NCI-H1694 treated with DMSO at 0.1 percent for 48 hours (cell line): Measurements from ENCODE around the gene VPS13C.

Source experiments
- DNase-seq: peaks from one replicate; lab custom pipeline; 2025; lab: John Stamatoyannopoulos, UW

The VPS13C gene, protein sequence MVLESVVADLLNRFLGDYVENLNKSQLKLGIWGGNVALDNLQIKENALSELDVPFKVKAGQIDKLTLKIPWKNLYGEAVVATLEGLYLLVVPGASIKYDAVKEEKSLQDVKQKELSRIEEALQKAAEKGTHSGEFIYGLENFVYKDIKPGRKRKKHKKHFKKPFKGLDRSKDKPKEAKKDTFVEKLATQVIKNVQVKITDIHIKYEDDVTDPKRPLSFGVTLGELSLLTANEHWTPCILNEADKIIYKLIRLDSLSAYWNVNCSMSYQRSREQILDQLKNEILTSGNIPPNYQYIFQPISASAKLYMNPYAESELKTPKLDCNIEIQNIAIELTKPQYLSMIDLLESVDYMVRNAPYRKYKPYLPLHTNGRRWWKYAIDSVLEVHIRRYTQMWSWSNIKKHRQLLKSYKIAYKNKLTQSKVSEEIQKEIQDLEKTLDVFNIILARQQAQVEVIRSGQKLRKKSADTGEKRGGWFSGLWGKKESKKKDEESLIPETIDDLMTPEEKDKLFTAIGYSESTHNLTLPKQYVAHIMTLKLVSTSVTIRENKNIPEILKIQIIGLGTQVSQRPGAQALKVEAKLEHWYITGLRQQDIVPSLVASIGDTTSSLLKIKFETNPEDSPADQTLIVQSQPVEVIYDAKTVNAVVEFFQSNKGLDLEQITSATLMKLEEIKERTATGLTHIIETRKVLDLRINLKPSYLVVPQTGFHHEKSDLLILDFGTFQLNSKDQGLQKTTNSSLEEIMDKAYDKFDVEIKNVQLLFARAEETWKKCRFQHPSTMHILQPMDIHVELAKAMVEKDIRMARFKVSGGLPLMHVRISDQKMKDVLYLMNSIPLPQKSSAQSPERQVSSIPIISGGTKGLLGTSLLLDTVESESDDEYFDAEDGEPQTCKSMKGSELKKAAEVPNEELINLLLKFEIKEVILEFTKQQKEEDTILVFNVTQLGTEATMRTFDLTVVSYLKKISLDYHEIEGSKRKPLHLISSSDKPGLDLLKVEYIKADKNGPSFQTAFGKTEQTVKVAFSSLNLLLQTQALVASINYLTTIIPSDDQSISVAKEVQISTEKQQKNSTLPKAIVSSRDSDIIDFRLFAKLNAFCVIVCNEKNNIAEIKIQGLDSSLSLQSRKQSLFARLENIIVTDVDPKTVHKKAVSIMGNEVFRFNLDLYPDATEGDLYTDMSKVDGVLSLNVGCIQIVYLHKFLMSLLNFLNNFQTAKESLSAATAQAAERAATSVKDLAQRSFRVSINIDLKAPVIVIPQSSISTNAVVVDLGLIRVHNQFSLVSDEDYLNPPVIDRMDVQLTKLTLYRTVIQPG (N-terminal part only)

GRCh38 chr15:62060113-62060895, at the start of gene VPS13C:
TSS of gene VPS13C (minus strand) at chr15:62060447. CDS start at chr15:62060374, 73 bp downstream.
- DNase-seq: peak; percentile 88

DNA sequence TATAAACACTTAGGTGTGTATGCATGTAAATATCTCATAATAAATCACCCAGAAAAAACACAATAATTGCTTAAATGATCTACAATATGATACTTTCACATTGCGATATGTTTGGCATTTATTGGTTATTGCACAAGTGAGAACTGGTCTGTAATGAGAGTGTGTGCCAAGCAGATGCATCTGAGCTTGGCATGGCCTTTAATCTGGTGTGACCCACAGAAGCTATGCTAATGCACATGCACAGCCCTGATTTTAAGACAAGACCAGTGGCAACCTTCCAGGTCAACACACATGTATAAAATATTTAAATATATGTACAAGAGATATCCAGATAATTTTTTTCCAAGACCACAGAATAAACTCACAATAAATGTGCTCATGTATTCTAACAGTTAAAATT, 49.2 kb upstream of the VPS13C start:
- DNase-seq: no peak

- DNase-seq: no peak
Measured at GRCh38 chr15:62108411-62108810, 48.2 kb upstream of the VPS13C start.

- DNase-seq: no peak
Measured at GRCh38 chr15:62107571-62108121, 47.4 kb upstream of the VPS13C start.

- no peak for DNase-seq
Measured at GRCh38 chr15:62106096-62106495, 45.8 kb upstream of the VPS13C start.

GRCh38 chr15:62105266-62105665, 45.0 kb upstream of the VPS13C start:
- DNase-seq: no peak

- DNase-seq: no peak
Measured at GRCh38 chr15:62104846-62105245, 44.6 kb upstream of the VPS13C start.

DNA sequence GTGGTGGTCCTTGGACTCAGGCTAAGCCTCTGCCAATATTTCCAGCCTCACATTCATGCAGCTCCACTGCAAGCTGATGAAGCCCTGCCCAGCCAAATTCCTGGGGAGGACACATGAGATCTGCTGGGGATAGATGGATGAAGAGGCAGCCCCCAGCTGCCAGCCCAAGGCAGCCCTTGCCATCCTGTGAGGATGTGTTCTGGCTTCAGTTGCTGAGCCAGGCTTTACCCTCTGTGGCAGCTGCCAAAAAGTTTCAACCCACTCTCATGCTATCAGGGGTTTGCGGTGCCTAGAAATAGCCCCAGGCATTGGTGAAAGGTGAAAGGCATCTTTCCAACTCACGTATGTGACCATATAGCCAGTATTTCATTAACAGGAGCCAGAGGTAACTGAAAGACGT, 44.2 kb upstream of the VPS13C start:
- DNase-seq: no peak

DNA sequence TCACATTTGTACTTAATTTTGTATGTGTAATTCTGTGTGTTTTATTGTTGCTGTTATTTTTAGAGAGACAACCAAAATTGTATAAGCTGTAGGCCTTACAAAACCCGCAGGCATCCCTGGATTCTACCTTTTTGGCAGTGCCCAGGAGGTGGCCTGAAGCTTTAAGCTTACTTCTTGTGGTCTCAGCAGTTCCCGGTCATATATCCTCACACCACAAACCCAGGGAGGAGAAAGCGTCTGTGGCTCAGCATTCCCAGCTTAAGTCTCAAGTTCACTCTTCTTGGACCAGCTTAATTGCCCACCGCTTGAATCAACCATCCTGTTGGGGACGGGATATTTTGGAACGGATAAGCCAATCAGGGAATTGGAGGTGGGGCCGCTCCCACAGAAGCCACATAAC, 43.2 kb upstream of the VPS13C start:
- DNase-seq: no peak

DNA sequence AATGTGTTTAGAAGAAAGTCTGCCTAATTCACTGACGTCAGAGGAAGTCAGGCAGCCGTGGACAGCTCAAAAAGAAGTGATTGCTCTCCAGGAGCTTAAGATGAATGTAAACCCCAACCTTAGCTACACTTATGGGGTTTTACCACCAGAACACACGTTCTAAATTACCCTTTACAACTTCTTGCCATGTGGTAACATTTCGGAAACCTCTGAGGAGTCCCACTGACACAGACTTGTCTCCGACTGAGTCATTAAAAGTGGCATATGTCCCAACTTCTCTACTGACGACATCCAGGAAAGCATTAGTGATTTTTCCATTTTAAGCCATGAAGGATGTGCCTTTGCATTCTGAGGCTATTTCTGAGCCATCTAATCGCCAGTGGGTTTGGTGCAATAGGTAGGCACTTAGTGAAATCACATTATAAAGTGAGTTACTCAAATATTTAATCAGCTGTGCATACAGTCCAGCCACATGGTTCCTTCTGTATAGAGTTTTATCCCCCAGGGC, 38.9 kb upstream of the VPS13C start:
- no peak for DNase-seq

GRCh38 chr15:62094388-62094787, 34.1 kb upstream of the VPS13C start:
- no peak for DNase-seq

- DNase-seq: no peak
Measured at GRCh38 chr15:62093809-62094208, 33.6 kb upstream of the VPS13C start.

GRCh38 chr15:62090988-62091387, 30.7 kb upstream of the VPS13C start:
- no peak for DNase-seq

GRCh38 chr15:62089616-62090015, 29.4 kb upstream of the VPS13C start:
- no peak for DNase-seq

DNA sequence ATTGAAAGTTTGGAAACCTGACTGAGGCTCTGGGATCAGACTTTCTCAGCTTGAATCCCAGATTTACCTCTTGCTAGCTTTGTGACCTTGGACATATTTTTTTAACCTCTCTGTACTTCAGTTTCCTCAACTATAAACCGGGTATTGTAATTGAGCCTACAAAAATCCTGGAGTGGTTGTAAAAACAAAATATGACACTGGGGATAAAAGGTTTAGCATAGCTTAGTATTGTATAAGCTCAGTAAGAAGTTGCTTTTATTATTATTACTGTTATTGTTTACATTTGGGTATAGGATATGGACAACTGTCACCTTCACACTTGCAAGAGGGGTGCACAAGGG, 28.1 kb upstream of the VPS13C start:
- DNase-seq: no peak

DNA sequence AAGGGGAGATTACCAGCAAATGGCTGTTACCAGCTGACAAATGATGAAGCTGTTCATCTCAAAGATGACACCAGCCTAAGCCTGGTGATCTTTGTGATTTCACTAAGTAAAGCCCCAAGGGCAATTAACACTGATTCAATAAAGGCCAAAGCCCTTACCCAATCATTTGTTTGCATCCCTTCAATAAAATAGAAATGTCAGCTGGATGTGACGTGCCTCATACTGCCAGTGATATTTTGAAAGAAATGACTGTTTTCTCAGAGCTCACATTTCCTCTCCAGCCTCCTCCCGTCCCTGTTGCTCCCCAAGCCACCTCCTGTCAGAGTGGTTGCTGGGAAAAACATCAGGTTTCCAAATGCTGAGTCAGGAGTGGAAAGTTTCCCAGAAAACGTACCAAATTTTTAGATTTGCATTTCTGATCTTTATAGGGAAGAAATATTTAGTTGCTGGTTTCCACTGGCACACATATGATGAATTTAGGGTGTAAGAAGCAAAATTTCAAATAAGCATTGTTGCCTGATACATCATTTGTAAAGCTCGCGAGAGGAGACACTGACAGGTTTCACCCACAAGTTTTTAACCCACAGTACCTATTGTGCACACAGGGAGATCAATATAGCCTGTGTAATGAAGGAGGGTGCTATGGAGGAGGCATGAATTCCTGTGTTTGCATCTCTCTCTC, 27.6 kb upstream of the VPS13C start:
- no peak for DNase-seq

GRCh38 chr15:62085740-62086139, 25.5 kb upstream of the VPS13C start:
- no peak for DNase-seq

- DNase-seq: no peak
Measured at GRCh38 chr15:62083194-62084154, 23.2 kb upstream of the VPS13C start.

DNA sequence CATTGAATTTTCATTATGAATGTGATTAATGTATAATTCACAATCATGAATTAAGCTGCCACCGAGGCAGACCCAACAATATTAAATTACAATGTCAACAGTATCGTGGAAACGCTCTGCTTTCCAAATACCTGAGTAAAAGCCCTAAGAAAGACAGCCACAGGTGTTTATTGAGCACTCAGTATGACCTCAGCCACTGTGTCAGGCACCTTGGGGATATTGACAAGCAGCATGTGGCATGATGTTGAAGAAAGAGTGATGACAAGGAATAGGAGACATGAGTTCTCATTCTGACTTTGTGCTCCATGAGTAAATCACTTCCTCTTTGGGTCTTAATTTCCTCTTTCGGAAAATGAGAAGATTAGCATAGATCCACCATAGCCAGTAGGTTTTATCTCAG, 19.3 kb upstream of the VPS13C start:
- DNase-seq: no peak
